ENCODE data around the gene FEM1B. TPM values are rescaled to one million over a fixed set of nuclear protein-coding genes. Genes with fewer than 3 reads are reported as not detected.

FEM1B gene
- total and polyA plus RNA-seq, 2 of the 8 experiments (the other 6 are each of a cell fraction or from before 2014, with no cell fraction given): 36.1 to 83.8 TPM

- no peak overlapping the region for H3K23ac ChIP-seq (ENCODE audit: insufficient read length)
- no peaks in the 10 kb centered on the region for H3K36me3 ChIP-seq (ENCODE audit: control insufficient read depth in 2 of 4, insufficient read depth in 4 of 4, low read length in 3 of 4)
- no peaks in the 10 kb centered on the region for H3K79me2 ChIP-seq (ENCODE audit: control insufficient read depth in 1 of 2, insufficient read depth in 2 of 2, low read length in 2 of 2)
- H2AFZ ChIP-seq (ENCODE audit: low read length): no peak overlapping the region
- H2BK15ac ChIP-seq (ENCODE audit: low read length): no peak overlapping the region
- H3K27me3 ChIP-seq (replicated peaks in 1 of 4; ENCODE audit: control insufficient read depth in 3 of 4, extremely low read depth in 1 of 4, insufficient read depth in 3 of 4, low read length in 3 of 4): no peaks in the 10 kb centered on the region
- no peaks in the 10 kb centered on the region for H3K79me1 ChIP-seq (ENCODE audit: low read depth, low read length)
- H3K18ac ChIP-seq (ENCODE audit: extremely low read depth, low read length): no peak overlapping the region
- no peak overlapping the region for H3K4ac ChIP-seq (replicated peaks; ENCODE audit: insufficient read length, low read depth, low read length)
- no peak overlapping the region for H4K91ac ChIP-seq (replicated peaks; ENCODE audit: insufficient read length, low read length)
- WGBS, 2 experiments (ENCODE audit: extremely low coverage in 1 of 2, insufficient coverage in 1 of 2, insufficient read length in 1 of 2, insufficient replicate concordance in 2 of 2, low coverage in 1 of 2, low lambda C conversion rate in 2 of 2, missing lambda C conversion rate in 1 of 2): 82% methylated on average over 8 of the region's 9 CpGs; no CpG with 5 or more reads in 1 of the 2 experiments
- no peak overlapping the region for H4K5ac ChIP-seq (ENCODE audit: insufficient read length, low read depth, low read length)
- H3K23me2 ChIP-seq (ENCODE audit: low read depth, low read length): no peaks in the 10 kb centered on the region
- no peak overlapping the region for H3K14ac ChIP-seq (ENCODE audit: insufficient read length)
- H2BK5ac ChIP-seq (ENCODE audit: low read depth, low read length): no peak overlapping the region
- H4K20me1 ChIP-seq (replicated peaks in 1 of 2; ENCODE audit: control insufficient read depth in 1 of 2, insufficient read depth in 2 of 2, low read length in 2 of 2): no peaks in the 10 kb centered on the region
- no peak overlapping the region for H2BK12ac ChIP-seq (ENCODE audit: low read depth, low read length)
- H3K4me1 ChIP-seq (replicated peaks in 1 of 4; ENCODE audit: control insufficient read depth in 3 of 4, insufficient read depth in 4 of 4, low read length in 3 of 4): peaks cover 0 to 2% (median 0%) of the 10 kb centered on the region in 4 experiments; a peak in 1 of 7 replicates
- H3K9ac ChIP-seq (replicated peaks in 1 of 4; ENCODE audit: extremely low read depth in 1 of 4, low read depth in 3 of 4, low read length in 3 of 4): no peak overlapping the region
- DNase-seq (ENCODE audit: low read depth in 1 of 2, low spot score in 2 of 2) (no peak), FAIRE-seq (no peak)
- POLR2A ChIA-PET (ENCODE audit: partially characterized antibody): interaction anchor here (1.6 kb wide), 1 partner anchor 45 kb away, joined by 4 read pairs; the partner anchor contains the start of gene FEM1B
- H3K56ac ChIP-seq (replicated peaks; ENCODE audit: insufficient read length, low read depth, low read length): no peak overlapping the region
- no peak overlapping the region for H3K4me2 ChIP-seq (ENCODE audit: insufficient read depth in 1 of 2, low read depth in 2 of 2, low read length in 2 of 2)
- H4K8ac ChIP-seq (ENCODE audit: extremely low read depth, insufficient read depth, low read length): no peak overlapping the region
- CTCF ChIA-PET (ENCODE audit: partially characterized antibody): interaction anchor here (0.7 to 2.3 kb wide), 8 partner anchors 12 to 227 kb away, joined by 3 to 9 read pairs (median 4); no protein-coding TSS in a partner anchor
- no peaks in the 10 kb centered on the region for H3K9me3 ChIP-seq (ENCODE audit: insufficient read depth in 2 of 2, low read depth in 1 of 2, low read length in 1 of 2)
- H3K27ac ChIP-seq (ENCODE audit: low read depth, low read length): no peak overlapping the region
- H2BK20ac ChIP-seq (ENCODE audit: low read length): no peak overlapping the region
- no peak overlapping the region for H2AK5ac ChIP-seq (ENCODE audit: low read depth, low read length)
- H2BK120ac ChIP-seq (replicated peaks; ENCODE audit: low read depth, low read length): no peak overlapping the region
- no peak overlapping the region for H3K4me3 ChIP-seq (ENCODE audit: extremely low read depth in 1 of 4, insufficient read depth in 2 of 4, low read depth in 3 of 4, low read length in 4 of 4)
- no peak for TF ChIP-seq ZNF274 (IDR thresholded peaks at IDR 0.05; ENCODE audit: borderline replicate concordance, extremely low read depth, low read length)
- TF ChIP-seq SP4 (IDR thresholded peaks at IDR 0.05; ENCODE audit: low read length): no peak
- TF ChIP-seq BACH1 (IDR thresholded peaks at IDR 0.05; ENCODE audit: low read length): no peak
- no peak for TF ChIP-seq GABPA (IDR thresholded peaks at IDR 0.05; ENCODE audit: borderline replicate concordance, insufficient read depth, low read length)
- TF ChIP-seq BCL11A (IDR thresholded peaks at IDR 0.05; ENCODE audit: low read depth in 2 of 2, low read length in 2 of 2): no peak
- TF ChIP-seq TAF7 (optimal IDR thresholded peaks at IDR 0.05; ENCODE audit: borderline replicate concordance, low read depth, low read length): no peak
- no peak for TF ChIP-seq JUN (IDR thresholded peaks at IDR 0.05; ENCODE audit: low read depth, low read length)
- TF ChIP-seq CHD1 (IDR thresholded peaks at IDR 0.05; ENCODE audit: low read depth, low read length): no peak
- no peak for TF ChIP-seq ATF2 (IDR thresholded peaks at IDR 0.05; ENCODE audit: low read length)
These were observed 45.3 kb downstream of the FEM1B start for GRCh38 chr15:68322796-68323195.

Measured in H1 (cell line).